Measurements from ENCODE around the gene MEIOB.

The MEIOB gene

DNA sequence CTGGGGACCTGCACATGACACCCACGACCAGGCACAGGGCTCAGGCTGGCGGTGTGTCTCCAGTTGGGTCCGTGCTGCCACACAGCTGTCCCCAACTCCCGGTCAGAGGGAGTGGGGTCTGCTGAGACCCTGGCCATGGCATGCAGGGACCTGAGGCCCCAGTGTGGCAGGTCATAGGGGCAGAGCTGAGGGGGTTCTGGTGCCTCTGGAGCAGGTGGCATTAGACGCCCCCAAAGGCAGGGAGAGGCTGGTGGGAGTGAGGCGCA, 85.0 kb downstream of the MEIOB start:
- Histone ChIP-seq H3K9me3 (ENCODE audit: insufficient read depth, low read depth, low read length) (no peaks in the 10 kb centered on the region), H3K27me3 (ENCODE audit: insufficient read depth, low read length) (no peaks in the 10 kb centered on the region), H3K4me3 (ENCODE audit: low read length) (no peak overlapping the region), H3K4me1 (ENCODE audit: insufficient read depth, low read length) (peaks cover 4% of the 10 kb centered on the region; the same call in 1 of the 2 replicates), H3K9ac (ENCODE audit: low read depth, low read length) (no peak overlapping the region), H3K36me3 (ENCODE audit: insufficient read depth, low read depth, low read length) (peaks cover 7% of the 10 kb centered on the region; the same call in 1 of the 2 replicates), H3K27ac (ENCODE audit: low read length) (no peak overlapping the region)

GRCh38 chr16:1786242-1787055, 85.5 kb downstream of the MEIOB start:
- no peaks in the 10 kb centered on the region for H3K9me3 ChIP-seq (ENCODE audit: insufficient read depth, low read depth, low read length)
- no peak overlapping the region for H3K4me3 ChIP-seq (ENCODE audit: low read length)
- no peak overlapping the region for H3K9ac ChIP-seq (ENCODE audit: low read depth, low read length)
- H3K27me3 ChIP-seq (ENCODE audit: insufficient read depth, low read length), result no peaks in the 10 kb centered on the region
- peaks cover 7% of the 10 kb centered on the region; the same call in 1 of the 2 replicates for H3K36me3 ChIP-seq (ENCODE audit: insufficient read depth, low read depth, low read length)
- peaks cover 4% of the 10 kb centered on the region; the same call in 1 of the 2 replicates for H3K4me1 ChIP-seq (ENCODE audit: insufficient read depth, low read length)
- H3K27ac ChIP-seq (ENCODE audit: low read length), result no peak overlapping the region

GRCh38 chr16:1785846-1786170, 86.2 kb downstream of the MEIOB start:
- H3K9me3 ChIP-seq (ENCODE audit: insufficient read depth, low read depth, low read length), result no peaks in the 10 kb centered on the region
- no peaks in the 10 kb centered on the region for H3K27me3 ChIP-seq (ENCODE audit: insufficient read depth, low read length)
- H3K4me1 ChIP-seq (ENCODE audit: insufficient read depth, low read length), result peaks cover 4% of the 10 kb centered on the region
- H3K4me3 ChIP-seq (ENCODE audit: low read length), result no peak overlapping the region
- H3K36me3 ChIP-seq (ENCODE audit: insufficient read depth, low read depth, low read length), result peaks cover 7% of the 10 kb centered on the region; the same call in 1 of the 2 replicates
- H3K9ac ChIP-seq (ENCODE audit: low read depth, low read length), result no peak overlapping the region
- no peak overlapping the region for H3K27ac ChIP-seq (ENCODE audit: low read length)

- Histone ChIP-seq H3K9ac (ENCODE audit: low read depth, low read length) (no peak overlapping the region), H3K27ac (ENCODE audit: low read length) (no peak overlapping the region), H3K4me3 (ENCODE audit: low read length) (no peak overlapping the region), H3K36me3 (ENCODE audit: insufficient read depth, low read depth, low read length) (peaks cover 7% of the 10 kb centered on the region; the same call in 1 of the 2 replicates), H3K27me3 (ENCODE audit: insufficient read depth, low read length) (no peaks in the 10 kb centered on the region), H3K4me1 (ENCODE audit: insufficient read depth, low read length) (peaks cover 4% of the 10 kb centered on the region), H3K9me3 (ENCODE audit: insufficient read depth, low read depth, low read length) (no peaks in the 10 kb centered on the region)
These were observed 86.8 kb downstream of the MEIOB start for GRCh38 chr16:1784977-1785845.
